ENCODE measurements around the gene SLC27A1. TPM values are rescaled to one million over a fixed set of nuclear protein-coding genes. Genes with fewer than 3 reads are reported as not detected.
A peak's percentile ranks its signal among the peaks of the same experiment; 100 is the strongest.
"Not testable (repeated sequence)": the region's sequence is repeated elsewhere in the genome, so short reads cannot be mapped to it uniquely, and the experiment has no call there.

The SLC27A1 gene
- total RNA-seq, 1 donor from 2014 or later = 9.1 TPM

DNA sequence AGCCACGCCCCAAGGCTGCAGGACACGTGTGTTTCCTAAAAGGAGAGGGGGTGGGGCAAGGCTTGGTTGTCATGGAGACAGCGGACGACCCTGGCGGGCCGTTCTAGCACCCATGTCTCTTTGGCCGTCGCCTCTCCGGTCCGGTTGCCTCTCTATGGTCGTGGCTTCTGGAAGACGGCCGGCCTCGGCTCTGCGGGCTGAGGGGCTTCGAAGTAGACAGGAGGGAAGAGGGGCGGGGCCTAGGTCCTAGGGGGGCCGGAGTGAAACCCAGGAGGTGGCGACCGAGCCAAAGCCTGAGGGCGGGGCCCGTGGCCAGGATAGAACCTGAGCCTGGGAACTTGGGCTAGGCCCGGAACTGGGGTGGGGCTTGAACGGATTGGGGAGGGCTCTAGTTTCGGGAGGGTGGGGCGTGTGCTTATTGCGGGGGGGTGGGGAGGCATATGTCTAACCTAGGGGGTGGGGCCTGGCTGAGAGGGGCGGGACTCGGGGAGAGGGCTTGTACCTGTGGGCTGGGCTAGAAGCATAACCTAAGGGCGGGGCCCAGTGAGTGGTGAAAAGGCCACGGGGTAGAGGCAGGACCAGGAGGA lies 750 bp upstream of the SLC27A1 start:
- Histone ChIP-seq H3K27me3 (ENCODE audit: control insufficient read depth, insufficient read depth, low read length) (peaks cover 5% of the 10 kb centered on the region), H3K4me3 (ENCODE audit: low read depth, low read length) (peak overlapping the region; percentile 75), H3K36me3 (ENCODE audit: control insufficient read depth, insufficient read depth, low read length) (no peaks in the 10 kb centered on the region)
- TF ChIP-seq CTCF (IDR thresholded peaks at IDR 0.05; ENCODE audit: insufficient read depth, low read length, poor library complexity, severe bottlenecking) = no peak
- peak; percentile 62 for DNase-seq (ENCODE audit: low read depth)

GRCh38 chr19:17471410-17472125 lies 1.2 kb downstream of the SLC27A1 start:
- TF ChIP-seq CTCF (IDR thresholded peaks at IDR 0.05; ENCODE audit: insufficient read depth, low read length, poor library complexity, severe bottlenecking) = no peak
- no peaks in the 10 kb centered on the region for H3K36me3 ChIP-seq (ENCODE audit: control insufficient read depth, insufficient read depth, low read length)
- peak overlapping the region; percentile 75 for H3K4me3 ChIP-seq (ENCODE audit: low read depth, low read length)
- H3K27me3 ChIP-seq (ENCODE audit: control insufficient read depth, insufficient read depth, low read length) = peaks cover 5% of the 10 kb centered on the region
- DNase-seq (ENCODE audit: low read depth) = no peak

DNA sequence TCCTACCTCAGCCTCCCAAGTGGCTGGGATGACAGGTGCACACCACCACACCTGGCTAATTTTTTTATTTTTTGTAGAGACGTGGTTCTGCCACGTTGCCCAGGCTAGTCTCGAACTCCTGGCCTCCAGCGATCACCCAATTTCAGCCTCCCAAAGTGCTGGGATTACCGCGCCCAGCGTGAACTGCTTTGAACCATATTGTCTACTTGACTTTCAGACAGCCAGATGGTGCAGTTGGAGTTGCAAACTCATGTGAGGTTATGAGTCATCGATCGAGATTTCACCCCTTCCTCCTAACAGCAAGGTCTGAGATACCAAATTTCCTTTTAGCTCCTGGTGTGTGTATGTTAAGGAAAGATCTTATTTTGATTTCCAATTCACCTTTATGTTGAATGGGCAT lies 2.7 kb downstream of the SLC27A1 start:
- no peak for TF ChIP-seq CTCF (IDR thresholded peaks at IDR 0.05; ENCODE audit: insufficient read depth, low read length, poor library complexity, severe bottlenecking)
- Histone ChIP-seq H3K27me3 (ENCODE audit: control insufficient read depth, insufficient read depth, low read length) (peaks cover 5% of the 10 kb centered on the region), H3K36me3 (ENCODE audit: control insufficient read depth, insufficient read depth, low read length) (no peaks in the 10 kb centered on the region), H3K4me3 (ENCODE audit: low read depth, low read length) (no peak overlapping the region)
- no peak for DNase-seq (ENCODE audit: low read depth)

GRCh38 chr19:17475011-17475540 lies 4.8 kb downstream of the SLC27A1 start:
- not testable (repeated sequence) for DNase-seq (ENCODE audit: low read depth); H3K27me3 ChIP-seq (ENCODE audit: control insufficient read depth, insufficient read depth, low read length); H3K4me3 ChIP-seq (ENCODE audit: low read depth, low read length)

DNA sequence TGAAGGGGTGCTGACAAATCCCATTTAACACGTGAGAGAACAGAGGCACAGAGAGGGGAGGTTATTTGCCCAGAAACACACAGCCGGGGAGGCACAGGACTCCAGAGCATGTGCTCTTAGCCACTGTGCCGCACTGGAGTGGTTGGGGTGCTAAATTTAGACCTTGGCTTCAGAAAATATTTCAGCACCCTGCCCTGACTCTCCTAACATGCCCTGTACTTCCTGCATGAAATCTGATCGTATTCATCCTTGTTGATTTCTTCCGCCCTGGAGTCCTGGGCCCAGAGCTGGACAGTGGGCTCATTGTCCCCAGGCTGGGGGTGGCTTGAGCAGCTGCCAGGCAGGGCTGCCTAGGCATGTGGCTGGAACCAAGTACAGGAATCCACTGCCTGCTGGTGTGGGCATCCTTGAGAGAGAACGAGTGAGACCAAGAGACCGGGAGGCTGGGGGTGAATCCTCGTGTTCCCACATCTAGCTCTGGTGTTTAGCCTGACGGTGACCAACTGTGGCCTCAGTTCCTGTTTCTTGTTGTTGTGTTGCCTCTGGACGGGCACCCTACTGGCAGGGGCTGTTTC lies 5.3 kb downstream of the SLC27A1 start:
- no peak for DNase-seq (ENCODE audit: low read depth)
- H3K27me3 ChIP-seq (ENCODE audit: control insufficient read depth, insufficient read depth, low read length) = peaks cover 5% of the 10 kb centered on the region
- TF ChIP-seq CTCF (IDR thresholded peaks at IDR 0.05; ENCODE audit: insufficient read depth, low read length, poor library complexity, severe bottlenecking) = no peak
- no peaks in the 10 kb centered on the region for H3K36me3 ChIP-seq (ENCODE audit: control insufficient read depth, insufficient read depth, low read length)
- no peak overlapping the region for H3K4me3 ChIP-seq (ENCODE audit: low read depth, low read length)

More at GRCh38 chr19:17475011-17475540, 4.8 kb downstream of the SLC27A1 start:
- not testable (repeated sequence) for H3K36me3 ChIP-seq (ENCODE audit: control insufficient read depth, insufficient read depth, low read length)

- no peak for TF ChIP-seq CTCF (IDR thresholded peaks at IDR 0.05; ENCODE audit: insufficient read depth, low read length, poor library complexity, severe bottlenecking)
- Histone ChIP-seq H3K36me3 (ENCODE audit: control insufficient read depth, insufficient read depth, low read length) (no peaks in the 10 kb centered on the region), H3K4me3 (ENCODE audit: low read depth, low read length) (no peak overlapping the region), H3K27me3 (ENCODE audit: control insufficient read depth, insufficient read depth, low read length) (no peaks in the 10 kb centered on the region)
- no peak for DNase-seq (ENCODE audit: low read depth)
Observed at GRCh38 chr19:17479325-17479791, 9.0 kb downstream of the SLC27A1 start.

All from kidney epithelial cell (primary cell).